ELR (cell line): Measurements from ENCODE around the gene CHD6.

Experiments
- DNase-seq: peaks from one replicate; pipeline ENCODE4 v3.0.0-alpha.2; 2015; ENCODE audit warnings: low read depth

Gene CHD6

GRCh38 chr20:41366546-41367392, 251.4 kb downstream of the CHD6 start, which contains the start of gene EMILIN3:
EMILIN3 (minus strand) TSS chr20:41366818; CDS start chr20:41366634, 184 bp downstream.
- no peak for DNase-seq

GRCh38 chr20:41365777-41366545, 252.2 kb downstream of the CHD6 start:
- no peak for DNase-seq

- DNase-seq: no peak
These were observed 253.0 kb downstream of the CHD6 start for GRCh38 chr20:41364967-41365765.

- no peak for DNase-seq
These were observed 253.8 kb downstream of the CHD6 start for GRCh38 chr20:41364236-41364855.

- no peak for DNase-seq
These were observed 254.6 kb downstream of the CHD6 start for GRCh38 chr20:41363601-41364000.

- no peak for DNase-seq
These were observed 255.4 kb downstream of the CHD6 start for GRCh38 chr20:41362748-41363140.

GRCh38 chr20:41361757-41362747, 256.1 kb downstream of the CHD6 start:
- DNase-seq: no peak

- DNase-seq: no peak
These were observed 257.1 kb downstream of the CHD6 start for GRCh38 chr20:41360831-41361756.

- no peak for DNase-seq
These were observed 258.6 kb downstream of the CHD6 start for GRCh38 chr20:41359541-41360011.

- DNase-seq: no peak
These were observed 259.5 kb downstream of the CHD6 start for GRCh38 chr20:41358717-41359116.

GRCh38 chr20:41358230-41358629, 259.9 kb downstream of the CHD6 start:
- DNase-seq: no peak

- no peak for DNase-seq
These were observed 260.6 kb downstream of the CHD6 start for GRCh38 chr20:41357424-41358163.

GRCh38 chr20:41356951-41357350, 261.2 kb downstream of the CHD6 start:
- DNase-seq: no peak

GRCh38 chr20:41355598-41356203, 262.5 kb downstream of the CHD6 start:
- DNase-seq: no peak

GRCh38 chr20:41355192-41355591, 263.0 kb downstream of the CHD6 start:
- no peak for DNase-seq

- DNase-seq: no peak
These were observed 264.6 kb downstream of the CHD6 start for GRCh38 chr20:41353530-41353929.

GRCh38 chr20:41352666-41353065, 265.5 kb downstream of the CHD6 start:
- DNase-seq: no peak

GRCh38 chr20:41352106-41352505, 266.1 kb downstream of the CHD6 start:
- no peak for DNase-seq
